Jurkat, Clone E6-1 (cell line): Measurements from ENCODE around the gene COBL.

Experiments
- DNase-seq: peaks from one replicate; pipeline ENCODE4 v3.0.0-alpha.2; 2011; ENCODE audit warnings: low read depth, low spot score
- H3K4me3 ChIP-seq: 2 replicates; pipeline ENCODE4 v1.5.1; 2011; ENCODE audit warnings: mild to moderate bottlenecking, low read length, control low read depth, moderate library complexity

Gene COBL

GRCh38 chr7:51309361-51310130 lies 7.1 kb downstream of the COBL start:
- no peak overlapping the region for H3K4me3 ChIP-seq
- DNase-seq: no peak

GRCh38 chr7:51308696-51309095 lies 7.9 kb downstream of the COBL start:
- H3K4me3 ChIP-seq: no peak overlapping the region
- DNase-seq: no peak

- H3K4me3 ChIP-seq: no peak overlapping the region
Observed at GRCh38 chr7:51308265-51308664, 8.3 kb downstream of the COBL start.

GRCh38 chr7:51307651-51308210 lies 8.9 kb downstream of the COBL start:
- H3K4me3 ChIP-seq: no peak overlapping the region
- DNase-seq: no peak

More at GRCh38 chr7:51308265-51308664, 8.3 kb downstream of the COBL start:
- no peak for DNase-seq

GRCh38 chr7:51306761-51307160 lies 9.8 kb downstream of the COBL start:
- no peak overlapping the region for H3K4me3 ChIP-seq
- no peak for DNase-seq

- H3K4me3 ChIP-seq: no peak overlapping the region
- no peak for DNase-seq
Observed at GRCh38 chr7:51304729-51305128, 11.9 kb downstream of the COBL start.

- no peak overlapping the region for H3K4me3 ChIP-seq
- DNase-seq: no peak
Observed at GRCh38 chr7:51303142-51303525, 13.5 kb downstream of the COBL start.

GRCh38 chr7:51301806-51302205 lies 14.8 kb downstream of the COBL start:
- H3K4me3 ChIP-seq: no peak overlapping the region
- no peak for DNase-seq

GRCh38 chr7:51300762-51301674 lies 15.6 kb downstream of the COBL start:
- no peak for DNase-seq

GRCh38 chr7:51299391-51300133 lies 17.0 kb downstream of the COBL start:
- no peak for DNase-seq

More at GRCh38 chr7:51300762-51301674, 15.6 kb downstream of the COBL start:
- H3K4me3 ChIP-seq: no peak overlapping the region

GRCh38 chr7:51298912-51299311 lies 17.7 kb downstream of the COBL start:
- no peak for DNase-seq
- no peak overlapping the region for H3K4me3 ChIP-seq

More at GRCh38 chr7:51299391-51300133, 17.0 kb downstream of the COBL start:
- no peak overlapping the region for H3K4me3 ChIP-seq

- DNase-seq: no peak
- H3K4me3 ChIP-seq: no peak overlapping the region
Observed at GRCh38 chr7:51297986-51298385, 18.6 kb downstream of the COBL start.

- no peak for DNase-seq
Observed at GRCh38 chr7:51295440-51296245, 21.0 kb downstream of the COBL start.

GRCh38 chr7:51292596-51292995 lies 24.0 kb downstream of the COBL start:
- H3K4me3 ChIP-seq: no peak overlapping the region
- no peak for DNase-seq

More at GRCh38 chr7:51295440-51296245, 21.0 kb downstream of the COBL start:
- H3K4me3 ChIP-seq: no peak overlapping the region

GRCh38 chr7:51290702-51291540 lies 25.7 kb downstream of the COBL start:
- no peak for DNase-seq
- no peak overlapping the region for H3K4me3 ChIP-seq

GRCh38 chr7:51290304-51290637 lies 26.3 kb downstream of the COBL start:
- no peak for DNase-seq
- H3K4me3 ChIP-seq: no peak overlapping the region

GRCh38 chr7:51289623-51290303 lies 26.8 kb downstream of the COBL start:
- H3K4me3 ChIP-seq: no peak overlapping the region
- DNase-seq: no peak
